GM12872 (cell line): ENCODE measurements around the gene ASTN2.

Experiments
- CTCF ChIP-seq: IDR thresholded peaks from 3 replicates; pipeline ENCODE4 v1.5.1; 2011; ENCODE audit warnings: low read depth, mild to moderate bottlenecking, low read length, moderate library complexity; ENCODE audit not compliant: insufficient read depth

Gene ASTN2

GRCh38 chr9:116482740-116483139, 932.1 kb downstream of the ASTN2 start:
- no peak for TF ChIP-seq CTCF

- TF ChIP-seq CTCF = no peak
Observed at GRCh38 chr9:116480700-116481099, 934.2 kb downstream of the ASTN2 start.

GRCh38 chr9:116479967-116480366, 934.9 kb downstream of the ASTN2 start:
- TF ChIP-seq CTCF = no peak

- TF ChIP-seq CTCF = no peak
Observed at GRCh38 chr9:116479056-116479544, 935.8 kb downstream of the ASTN2 start.

GRCh38 chr9:116477584-116478141, 937.2 kb downstream of the ASTN2 start:
- TF ChIP-seq CTCF = no peak

GRCh38 chr9:116476935-116477381, 937.9 kb downstream of the ASTN2 start:
- TF ChIP-seq CTCF = no peak

GRCh38 chr9:116476002-116476401, 938.9 kb downstream of the ASTN2 start:
- TF ChIP-seq CTCF = no peak
